GM19099 (cell line): Measurements from ENCODE around the gene CARD8.

ENCODE experiments used
- POLR2A ChIP-seq: IDR thresholded peaks from 3 replicates; pipeline ENCODE4 v1.6.1; 2011; ENCODE audit warnings: low read depth; ENCODE audit not compliant: insufficient read length; ENCODE audit errors: extremely low read depth

Gene CARD8

GRCh38 chr19:48255376-48256303, at the start of gene CARD8:
Gene CARD8, minus strand, starts transcription at chr19:48255912. Its CDS starts 14,892 bp downstream, at chr19:48241020.
- peak; percentile 79 for TF ChIP-seq POLR2A

GRCh38 chr19:48303866-48304265, 48.2 kb upstream of the CARD8 start:
- no peak for TF ChIP-seq POLR2A

GRCh38 chr19:48303367-48303766, 47.7 kb upstream of the CARD8 start:
- no peak for TF ChIP-seq POLR2A

GRCh38 chr19:48302600-48302959, 46.9 kb upstream of the CARD8 start:
- TF ChIP-seq POLR2A: no peak

GRCh38 chr19:48301886-48302599, 46.3 kb upstream of the CARD8 start:
- TF ChIP-seq POLR2A: no peak

GRCh38 chr19:48297975-48298374, 42.3 kb upstream of the CARD8 start:
- TF ChIP-seq POLR2A: no peak

GRCh38 chr19:48296963-48297734, 41.4 kb upstream of the CARD8 start:
- no peak for TF ChIP-seq POLR2A

- TF ChIP-seq POLR2A: no peak
Observed at GRCh38 chr19:48295458-48295857, 39.7 kb upstream of the CARD8 start.

GRCh38 chr19:48292798-48293197, 37.1 kb upstream of the CARD8 start:
- no peak for TF ChIP-seq POLR2A

- TF ChIP-seq POLR2A: no peak
Observed at GRCh38 chr19:48290771-48291488, 35.2 kb upstream of the CARD8 start.

- TF ChIP-seq POLR2A: no peak
Observed at GRCh38 chr19:48290401-48290770, 34.7 kb upstream of the CARD8 start.

GRCh38 chr19:48287748-48288147, 32.0 kb upstream of the CARD8 start:
- no peak for TF ChIP-seq POLR2A

- no peak for TF ChIP-seq POLR2A
Observed at GRCh38 chr19:48284896-48285295, 29.2 kb upstream of the CARD8 start.

GRCh38 chr19:48283908-48284307, 28.2 kb upstream of the CARD8 start:
- TF ChIP-seq POLR2A: no peak

GRCh38 chr19:48279747-48280146, 24.0 kb upstream of the CARD8 start:
- TF ChIP-seq POLR2A: no peak
